ENCODE measurements around the gene HTR3D.
"Not testable (repeated sequence)": the region's sequence is repeated elsewhere in the genome, so short reads cannot be mapped to it uniquely, and the experiment has no call there.

The HTR3D gene, protein sequence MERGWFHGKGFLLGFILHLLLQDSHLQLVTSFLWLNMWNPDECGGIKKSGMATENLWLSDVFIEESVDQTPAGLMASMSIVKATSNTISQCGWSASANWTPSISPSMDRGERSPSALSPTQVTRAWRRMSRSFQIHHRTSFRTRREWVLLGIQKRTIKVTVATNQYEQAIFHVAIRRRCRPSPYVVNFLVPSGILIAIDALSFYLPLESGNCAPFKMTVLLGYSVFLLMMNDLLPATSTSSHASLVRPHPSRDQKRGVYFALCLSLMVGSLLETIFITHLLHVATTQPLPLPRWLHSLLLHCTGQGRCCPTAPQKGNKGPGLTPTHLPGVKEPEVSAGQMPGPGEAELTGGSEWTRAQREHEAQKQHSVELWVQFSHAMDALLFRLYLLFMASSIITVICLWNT

DNA sequence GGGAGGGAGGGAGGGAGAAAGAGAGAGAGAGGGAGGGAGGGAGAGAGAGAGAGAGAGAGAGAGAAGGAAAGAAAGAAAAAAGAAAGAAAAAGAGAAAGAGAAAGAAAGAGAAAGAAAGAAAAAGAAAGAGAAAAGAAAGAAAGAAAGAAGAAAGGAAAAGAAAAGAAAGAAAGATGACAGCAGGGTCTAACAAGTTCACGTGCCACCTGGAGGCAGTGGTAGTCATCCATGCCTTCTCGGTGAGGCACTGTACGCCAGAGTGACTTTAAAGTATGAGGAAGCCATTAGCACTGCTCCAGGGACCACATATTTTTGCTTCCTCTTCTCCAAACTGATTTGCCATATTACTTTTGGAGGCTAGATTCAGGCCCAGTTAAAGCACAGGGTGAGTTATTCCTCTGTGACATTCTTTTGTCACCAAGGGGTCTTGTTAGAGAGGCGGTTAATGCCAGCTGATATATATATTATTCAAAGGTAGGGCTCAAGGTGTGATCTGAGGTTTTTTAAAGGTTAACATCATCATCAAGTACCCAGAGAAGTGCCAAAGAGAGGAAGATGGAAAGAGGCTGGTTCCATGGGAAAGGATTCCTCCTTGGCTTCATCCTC, at the start of gene HTR3D:
HTR3D (plus strand) TSS at position 556 of the 606 bp plus-strand sequence; CDS start at position 556, 0 bp downstream.
- no peak for DNase-seq (ENCODE audit: low read depth)

DNA sequence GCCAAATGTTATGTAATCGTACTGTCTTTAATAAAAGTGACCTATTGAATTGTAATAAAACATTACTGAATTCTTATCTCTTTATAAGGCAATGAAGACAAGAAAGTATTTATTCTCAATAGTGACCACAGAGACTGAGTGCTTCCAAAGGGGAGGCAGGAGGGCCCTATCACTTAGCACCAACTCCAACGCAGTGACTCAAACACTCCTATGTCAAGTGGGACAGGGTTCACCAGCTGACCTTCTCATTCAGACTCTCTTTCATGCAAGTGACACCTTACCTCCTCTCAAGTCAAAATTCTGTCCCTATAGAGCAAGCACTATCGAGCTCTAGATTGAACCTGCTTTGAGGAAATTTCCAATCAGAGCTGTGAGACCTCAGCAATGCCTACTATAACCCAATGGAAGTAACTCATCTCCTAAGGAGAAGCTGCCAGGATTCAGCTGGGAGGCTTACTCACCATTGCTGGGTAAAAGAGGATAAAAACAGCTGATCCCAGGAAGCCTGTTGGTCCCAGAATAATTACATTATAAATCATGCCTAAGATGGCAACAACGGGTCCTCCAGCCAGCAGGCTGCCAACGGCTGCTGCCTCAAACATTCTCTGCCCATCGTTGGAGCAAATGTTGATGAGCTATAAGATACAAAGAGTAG, 49.4 kb upstream of the HTR3D start:
- no peak for DNase-seq (ENCODE audit: low read depth)

DNA sequence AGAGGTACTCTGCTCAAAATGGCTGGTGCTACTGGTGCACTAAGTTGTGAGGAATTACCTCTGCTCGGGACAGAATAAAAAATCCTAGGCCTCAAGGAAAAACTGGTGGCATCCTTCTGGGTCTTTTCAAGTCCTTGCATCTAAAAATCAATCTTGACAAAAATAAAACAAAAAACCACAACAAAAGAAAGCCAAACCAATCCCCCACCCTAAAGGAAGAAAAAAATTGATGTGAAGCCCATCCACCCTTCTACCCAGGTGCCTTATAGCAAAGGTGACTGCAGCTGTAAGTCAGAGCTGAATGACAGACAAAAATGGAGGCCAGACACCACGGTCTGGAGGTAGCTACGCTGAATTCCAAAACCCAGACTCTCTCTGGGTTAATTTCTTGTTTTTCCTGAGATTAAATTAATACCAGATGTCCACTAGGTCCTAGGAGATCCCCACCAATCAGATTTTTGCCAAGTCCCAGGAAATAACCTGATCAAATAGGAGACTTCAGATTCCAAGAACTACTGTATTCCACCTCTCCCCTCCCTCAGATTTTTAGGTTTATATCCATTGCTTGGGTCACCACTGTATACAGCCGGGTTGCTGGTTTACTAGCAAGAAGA, 47.3 kb upstream of the HTR3D start:
- DNase-seq (ENCODE audit: low read depth) = no peak

DNA sequence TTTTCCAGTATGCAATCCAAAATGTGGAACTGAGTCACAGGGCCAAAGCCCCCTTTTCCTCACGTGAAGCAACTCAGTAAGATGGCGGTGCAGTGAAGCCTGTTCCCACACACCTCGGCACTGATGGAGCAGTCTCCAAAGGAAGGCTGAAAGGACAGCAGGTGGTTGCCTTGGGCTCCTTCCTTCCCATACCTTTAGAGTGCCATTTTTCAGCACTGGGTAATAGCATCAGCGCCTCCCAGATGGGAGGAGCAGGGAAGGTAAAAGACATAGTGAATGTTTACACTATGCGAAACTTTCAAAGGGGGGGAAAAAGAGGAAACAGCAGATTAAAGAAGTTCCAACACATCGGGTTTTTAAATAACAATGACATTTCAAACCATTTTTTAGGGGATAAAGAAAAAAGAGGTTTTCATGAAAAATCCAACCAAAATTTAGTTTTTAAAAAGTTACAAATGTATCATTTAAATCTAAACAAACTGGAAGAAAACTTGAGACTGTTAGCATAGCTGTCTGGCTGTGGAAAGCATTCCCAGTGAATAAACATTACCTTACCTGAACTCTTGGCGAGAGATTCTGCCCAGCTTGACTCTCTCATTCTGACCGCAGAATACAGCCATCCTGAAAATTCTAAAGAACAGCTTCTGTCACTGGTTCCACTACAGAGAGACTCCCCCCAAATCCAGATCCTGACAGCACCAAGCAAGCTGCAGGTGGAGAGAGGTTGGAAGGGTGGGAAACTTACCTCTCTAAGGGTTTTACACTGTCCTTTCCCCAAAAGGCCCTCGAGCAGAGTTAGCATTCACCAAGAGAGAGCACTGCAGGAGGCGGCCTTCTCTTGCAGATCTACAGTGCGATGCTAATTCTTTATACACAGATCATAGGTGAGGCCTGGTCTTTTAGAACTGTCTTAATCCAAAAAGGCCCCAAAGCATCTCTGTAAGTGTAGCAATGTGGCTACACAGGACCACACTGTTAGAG, 46.5 kb upstream of the HTR3D start:
- no peak for DNase-seq (ENCODE audit: low read depth)

DNA sequence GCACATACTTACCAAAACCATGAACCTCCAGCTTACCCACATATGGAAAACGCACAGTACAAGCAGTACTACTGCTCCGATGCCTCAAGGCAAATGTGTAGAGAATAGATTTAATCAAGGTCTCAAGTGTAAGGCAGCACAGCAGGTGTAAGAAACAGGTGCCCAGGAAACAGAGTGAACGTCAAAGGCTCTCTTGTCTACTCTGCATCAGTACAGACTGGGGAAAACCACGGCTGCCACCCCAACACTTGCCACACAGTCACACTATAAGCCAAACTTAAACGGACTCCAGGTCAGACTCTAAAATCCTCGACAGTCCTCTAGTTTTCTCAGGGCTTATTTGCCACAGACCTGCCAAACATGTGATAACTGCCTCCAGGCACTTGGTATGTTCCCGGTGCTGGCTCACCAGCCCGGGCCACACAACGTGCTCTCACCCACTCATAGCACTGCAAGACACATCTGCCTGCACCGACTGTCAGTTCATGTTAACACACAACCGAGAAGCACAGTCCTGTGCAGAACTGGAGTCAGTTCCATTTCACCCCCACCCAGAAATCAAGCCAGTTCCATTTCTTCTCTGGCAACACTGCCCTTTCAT, 44.4 kb upstream of the HTR3D start:
- no peak for DNase-seq (ENCODE audit: low read depth)

DNA sequence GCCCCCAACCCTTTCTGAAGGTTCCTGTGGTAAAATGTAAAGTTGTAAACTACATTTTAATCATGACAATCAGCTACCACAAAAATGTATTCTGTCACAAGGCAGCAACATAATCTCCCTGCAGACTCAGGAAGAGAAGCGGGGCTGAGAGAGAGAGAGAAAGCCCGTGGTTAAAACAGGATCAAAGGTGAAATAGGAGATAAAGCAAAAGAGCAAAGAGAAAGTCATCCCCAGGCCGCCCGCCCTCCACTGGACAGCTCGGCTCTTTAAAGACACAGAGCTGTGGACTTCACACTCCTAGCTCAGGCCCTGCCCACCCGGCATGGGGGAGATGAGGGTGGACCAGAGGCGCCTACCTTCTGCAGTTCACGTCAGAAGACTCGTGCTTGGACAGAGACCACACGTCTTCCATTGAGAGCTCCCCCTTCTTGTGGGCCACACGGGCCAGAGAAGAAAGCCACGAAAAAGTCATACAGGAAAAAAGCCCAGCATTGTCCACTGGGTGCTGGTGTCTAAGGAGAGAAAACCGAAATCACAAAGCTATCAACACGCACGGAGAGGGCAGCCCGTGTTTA, 43.2 kb upstream of the HTR3D start:
- DNase-seq (ENCODE audit: low read depth) = no peak

DNA sequence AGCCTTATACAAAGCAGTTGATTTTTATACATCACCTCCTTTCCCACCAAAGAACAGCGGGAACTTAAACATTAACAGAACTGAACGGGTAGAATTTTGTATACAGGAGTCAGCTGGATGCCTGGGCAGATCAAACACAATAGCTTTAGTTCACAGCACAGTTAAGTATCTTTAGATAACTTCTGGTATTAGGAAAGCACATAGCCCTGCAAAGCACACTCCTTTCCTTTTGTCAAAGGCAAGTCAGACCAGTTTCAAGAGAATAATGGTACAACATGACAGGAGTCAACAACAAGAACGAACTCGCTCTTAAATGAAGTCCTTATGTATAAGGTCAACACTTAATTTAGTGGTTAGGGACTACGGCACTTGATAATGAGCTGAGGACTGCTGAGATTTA, 40.1 kb upstream of the HTR3D start:
- no peak for DNase-seq (ENCODE audit: low read depth)

DNA sequence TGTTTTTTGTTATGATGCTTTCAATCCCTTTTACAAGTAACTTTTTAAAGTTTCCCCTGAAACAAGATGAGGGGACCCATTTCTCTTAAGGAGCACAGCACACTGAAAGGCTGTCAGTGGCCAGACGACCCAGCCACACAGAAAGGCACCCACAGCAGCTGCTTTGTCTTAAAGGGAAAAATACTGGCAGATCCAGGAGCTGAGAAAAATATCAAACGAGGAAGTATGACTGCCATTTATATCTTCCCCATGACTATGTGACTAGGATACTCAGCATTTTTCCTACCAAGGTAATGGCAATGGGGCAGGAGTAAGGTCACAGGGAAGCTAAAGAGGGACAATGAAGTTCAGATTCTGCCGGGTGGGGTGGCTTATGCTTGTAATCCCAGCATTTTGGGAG, 29.8 kb upstream of the HTR3D start:
- no peak for DNase-seq (ENCODE audit: low read depth)

DNA sequence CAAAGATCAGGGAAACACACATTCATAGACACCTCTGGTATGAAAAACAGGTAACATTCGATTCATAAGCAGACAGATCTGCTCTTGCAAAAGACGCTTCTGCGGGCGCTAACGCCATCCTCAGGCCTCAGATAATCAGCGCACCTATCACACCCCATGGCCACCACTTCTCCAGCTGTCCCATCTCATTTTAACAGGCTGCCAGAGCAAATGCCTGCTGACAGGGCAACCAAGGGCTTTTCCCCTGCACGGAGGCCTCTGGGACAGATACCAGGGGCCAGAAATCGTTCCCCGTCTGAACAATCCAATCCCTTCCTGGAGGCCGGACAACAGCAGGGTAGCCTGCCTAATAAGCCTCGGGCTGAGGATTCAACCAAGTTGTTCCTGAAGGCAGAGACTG, 29.1 kb upstream of the HTR3D start:
- no peak for DNase-seq (ENCODE audit: low read depth)

DNA sequence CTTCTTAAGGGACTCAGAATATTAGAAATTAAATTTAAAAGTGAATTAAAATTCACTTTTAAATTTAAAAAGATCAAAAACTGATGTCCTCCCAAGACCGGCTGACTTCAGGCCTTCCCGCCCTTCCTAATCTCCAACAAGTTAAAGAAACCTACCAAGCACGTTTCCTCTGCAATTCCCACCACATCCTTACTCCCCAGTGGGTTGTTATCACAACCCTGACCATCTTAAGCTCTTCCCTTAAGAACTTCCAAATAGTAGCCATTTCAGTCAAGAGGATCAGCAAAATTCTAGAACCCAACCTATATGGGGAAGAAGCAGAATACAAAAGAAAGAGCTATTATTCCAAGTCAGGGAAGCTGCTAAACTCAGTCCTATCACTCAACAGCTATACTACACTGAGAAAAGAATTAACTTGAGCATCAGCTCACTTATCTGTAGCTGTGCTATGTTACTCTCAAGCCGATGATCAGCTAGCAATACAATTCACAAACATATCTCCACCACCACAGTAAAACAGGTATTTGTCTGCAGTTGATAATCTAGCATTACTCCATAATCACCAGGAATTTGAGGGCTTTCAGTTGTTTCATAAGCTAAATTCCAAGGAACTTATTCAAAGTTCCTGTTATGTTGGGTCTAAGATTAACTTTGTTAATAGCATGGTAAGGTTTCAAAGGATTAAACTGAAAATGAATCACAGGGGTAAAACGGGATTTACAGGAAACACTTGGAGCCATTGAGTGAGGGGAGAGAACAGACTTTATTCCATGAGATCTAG, 28.2 kb upstream of the HTR3D start:
- DNase-seq (ENCODE audit: low read depth) = no peak

DNA sequence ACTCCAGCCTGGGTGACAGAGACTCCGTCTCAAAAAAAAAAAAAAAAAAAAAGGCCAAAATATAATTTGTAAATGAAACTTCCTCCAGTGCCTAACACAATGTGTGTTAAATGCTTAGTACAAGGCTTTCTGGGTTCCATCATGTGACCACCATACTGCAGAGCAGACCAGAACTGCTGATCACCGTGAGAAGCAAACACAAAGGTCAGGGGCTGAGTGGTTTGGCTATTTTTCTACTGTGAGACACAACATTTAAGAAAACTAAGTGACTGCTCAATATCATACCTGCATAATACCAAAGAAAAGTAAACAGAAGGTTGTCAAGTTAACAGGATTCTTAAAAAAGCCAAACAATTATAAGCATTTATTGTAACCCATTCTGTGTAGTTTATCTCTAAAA, 27.1 kb upstream of the HTR3D start:
- DNase-seq (ENCODE audit: low read depth) = no peak

DNA sequence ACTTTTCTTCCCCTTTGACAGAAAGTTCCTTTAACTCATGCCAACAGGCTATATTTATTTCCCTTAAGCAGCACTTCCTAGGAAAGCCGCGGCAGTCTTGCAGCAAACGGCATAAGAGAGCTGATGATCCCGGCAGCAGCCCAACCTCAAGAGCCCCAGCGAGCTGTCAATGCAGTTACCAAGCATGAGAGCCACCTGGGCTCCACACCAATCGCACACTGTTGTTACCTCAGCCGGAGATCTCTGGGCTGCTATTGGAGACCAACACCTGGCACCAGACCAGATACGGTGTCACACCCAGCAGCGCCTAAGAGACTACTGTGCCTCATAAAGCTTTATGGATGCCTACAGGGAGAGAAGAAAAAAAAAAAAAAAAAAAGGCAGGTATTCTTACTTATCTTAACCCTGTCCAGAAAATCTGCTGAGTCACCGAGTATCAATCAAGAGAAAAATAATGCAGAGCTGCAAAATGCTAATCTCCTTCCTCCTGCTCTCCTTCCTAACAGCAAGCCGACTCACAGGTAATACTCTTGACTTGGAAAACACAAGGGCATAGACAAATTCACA, 25.5 kb upstream of the HTR3D start:
- no peak for DNase-seq (ENCODE audit: low read depth)

DNA sequence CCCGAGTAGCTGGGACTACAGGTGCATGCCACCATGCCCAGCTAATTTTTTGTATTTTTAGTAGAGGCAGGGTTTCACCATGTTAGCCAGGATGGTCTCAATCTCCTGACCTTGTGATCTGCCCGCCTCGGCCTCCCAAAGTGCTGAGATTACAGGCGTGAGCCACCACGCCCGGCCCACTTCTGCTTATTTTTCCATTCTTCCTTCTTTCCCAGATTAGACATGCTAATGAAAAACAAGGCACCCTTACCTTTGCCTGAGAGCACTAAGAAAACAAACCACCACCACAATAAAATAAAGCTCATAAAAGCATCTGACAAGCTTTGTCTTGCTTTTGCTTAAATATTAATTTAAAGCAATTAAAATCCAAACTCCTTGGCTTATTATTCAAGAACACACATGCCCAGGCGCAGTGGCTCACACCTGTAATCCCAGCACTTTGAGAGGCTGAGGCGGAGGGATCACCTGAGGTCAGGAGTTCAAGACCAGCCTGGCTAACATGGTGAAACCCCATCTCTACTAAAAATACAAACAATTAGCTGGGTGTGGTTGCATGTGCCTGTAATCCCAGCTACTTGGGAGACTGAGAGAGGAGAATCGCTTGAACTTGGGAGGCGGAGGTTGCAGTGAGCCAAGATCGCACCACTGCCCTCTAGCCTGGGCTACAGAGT, 24.3 kb upstream of the HTR3D start:
- not testable (repeated sequence) for DNase-seq (ENCODE audit: low read depth)

DNA sequence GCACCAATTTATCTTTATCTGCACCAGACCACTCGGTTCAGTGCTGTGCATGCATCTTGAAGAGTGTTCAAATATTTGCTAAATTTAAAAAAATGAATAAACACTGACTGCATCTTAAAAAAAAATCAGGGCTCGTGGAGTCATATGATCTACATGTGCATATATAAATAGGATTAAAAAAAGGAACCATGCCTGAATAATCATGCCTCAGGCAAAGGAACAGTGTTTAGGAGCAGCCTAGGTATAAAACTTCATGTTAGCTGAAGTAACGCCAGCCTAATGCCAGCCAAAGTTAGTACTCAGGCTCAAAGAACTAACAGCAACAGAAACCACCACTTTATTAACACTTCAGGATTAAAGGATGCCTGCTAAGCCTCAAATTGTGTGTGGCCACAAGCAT, 23.4 kb upstream of the HTR3D start:
- DNase-seq (ENCODE audit: low read depth) = no peak

DNA sequence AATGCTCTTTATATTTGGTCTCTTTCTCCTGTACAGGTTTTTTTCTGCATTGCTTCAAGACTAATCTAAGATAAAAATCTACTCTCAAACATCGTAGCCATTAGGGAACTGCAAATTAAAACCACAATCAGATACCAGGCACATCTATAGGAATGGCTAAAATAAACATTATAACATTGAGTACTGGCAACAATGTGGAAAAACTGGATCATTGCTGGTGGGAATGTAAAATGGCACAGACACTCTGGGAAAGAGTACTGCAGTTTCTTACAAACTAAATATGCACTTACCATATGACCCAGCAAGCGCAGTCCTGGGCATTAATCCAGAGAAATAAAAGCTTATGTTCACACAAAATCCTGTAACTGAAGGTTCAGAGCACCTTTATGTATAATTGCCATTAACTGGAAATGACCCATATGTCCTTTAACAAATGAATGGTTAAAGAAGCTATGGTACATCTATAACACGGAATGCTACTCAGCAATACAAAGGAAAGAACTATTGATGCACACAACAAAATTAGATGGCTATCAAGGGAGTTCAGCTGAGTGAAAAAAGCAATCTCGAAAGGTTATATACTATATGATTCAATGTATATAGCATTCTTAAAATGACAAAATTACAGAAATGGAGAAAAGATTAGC, 20.2 kb upstream of the HTR3D start:
- DNase-seq (ENCODE audit: low read depth) = no peak

DNA sequence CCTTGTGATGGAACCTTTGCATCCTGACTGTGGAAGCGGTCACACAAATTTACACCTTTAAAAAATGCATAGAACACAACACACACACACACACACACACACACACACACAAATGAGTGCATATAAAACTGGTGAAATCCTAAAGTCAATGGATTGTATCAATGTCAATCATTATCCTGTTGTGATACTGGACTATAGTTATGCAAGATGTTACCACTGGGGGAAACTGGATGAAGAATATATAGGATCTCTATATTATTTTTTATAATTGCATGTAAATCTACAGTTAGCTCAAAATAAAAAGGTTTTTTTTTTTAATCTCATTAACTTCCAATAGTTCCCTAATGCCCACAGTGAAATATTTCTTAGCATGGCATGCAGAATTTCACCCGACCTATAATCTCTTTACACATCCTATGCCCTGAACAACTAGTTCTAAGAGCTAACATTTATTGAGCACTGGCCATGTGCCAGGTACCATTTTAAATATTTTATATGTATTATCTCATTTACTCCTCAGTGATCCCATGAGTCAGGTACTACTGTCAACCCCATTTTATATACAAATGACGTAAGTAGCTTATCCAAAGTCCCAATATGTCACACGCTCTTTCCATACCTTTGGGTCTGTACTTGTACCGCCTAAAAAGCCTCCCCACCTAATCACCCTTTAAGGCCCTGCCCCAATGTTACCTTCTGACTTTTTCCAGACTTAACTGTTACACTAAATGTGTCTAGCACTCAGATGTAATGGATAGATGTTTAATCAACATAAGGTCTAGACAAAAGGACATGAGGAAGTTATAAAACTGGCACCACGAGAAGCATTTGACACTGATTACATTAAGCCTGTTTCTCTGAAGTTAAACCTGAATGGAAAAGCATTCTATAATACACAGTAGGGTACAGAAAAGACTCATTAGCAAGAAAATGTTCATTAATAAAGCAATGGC, 19.3 kb upstream of the HTR3D start:
- DNase-seq (ENCODE audit: low read depth) = no peak

DNA sequence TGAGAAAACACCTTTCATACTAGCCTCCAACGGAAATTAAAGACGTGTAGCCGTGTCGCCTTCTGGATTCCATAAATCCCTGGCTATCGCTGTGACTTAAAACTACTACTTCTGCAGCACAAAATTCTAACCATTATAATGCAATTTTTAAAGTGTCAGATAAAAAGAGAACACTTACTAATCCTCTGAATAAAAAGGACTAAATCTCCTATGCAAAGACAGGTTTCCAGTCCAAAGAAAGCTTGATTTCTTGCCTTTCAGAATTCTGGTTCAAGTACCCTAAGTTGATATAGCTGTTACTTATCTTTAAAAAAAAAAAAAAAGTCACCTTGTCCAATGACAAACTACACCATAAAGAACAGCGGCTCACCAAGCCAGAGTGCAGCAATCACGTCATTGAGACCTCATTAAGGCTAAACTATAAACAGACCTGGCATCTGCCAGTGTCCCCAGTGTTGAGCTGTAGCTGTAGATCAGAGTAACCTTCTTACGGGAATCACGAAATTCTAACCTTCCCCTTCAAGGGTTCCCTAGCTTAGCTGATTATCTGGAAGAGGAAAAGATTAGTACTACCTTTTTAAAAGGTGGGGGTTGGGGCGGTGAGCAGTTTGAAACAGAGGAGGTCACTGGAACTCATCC, 16.0 kb upstream of the HTR3D start:
- no peak for DNase-seq (ENCODE audit: low read depth)
